CD4-positive, alpha-beta T cell treated with Interleukin-15 for 4 hours (primary cell): ENCODE measurements around the gene NPIPA3.
"Not testable (repeated sequence)": the region's sequence is repeated elsewhere in the genome, so short reads cannot be mapped to it uniquely, and the experiment has no call there.

Experiments
- DNase-seq: peaks from one replicate; pipeline ENCODE4 v3.0.0-alpha.2; 2020; ENCODE audit warnings: low spot score

Gene NPIPA3

GRCh38 chr16:14703156-14704011 lies at the start of gene NPIPA3:
Gene NPIPA3, plus strand, starts transcription at chr16:14703411. Its CDS starts 5,533 bp downstream, at chr16:14708944.
- DNase-seq: not testable (repeated sequence)

- no peak for DNase-seq
Measured at GRCh38 chr16:14658063-14658462, 45.1 kb upstream of the NPIPA3 start.

DNA sequence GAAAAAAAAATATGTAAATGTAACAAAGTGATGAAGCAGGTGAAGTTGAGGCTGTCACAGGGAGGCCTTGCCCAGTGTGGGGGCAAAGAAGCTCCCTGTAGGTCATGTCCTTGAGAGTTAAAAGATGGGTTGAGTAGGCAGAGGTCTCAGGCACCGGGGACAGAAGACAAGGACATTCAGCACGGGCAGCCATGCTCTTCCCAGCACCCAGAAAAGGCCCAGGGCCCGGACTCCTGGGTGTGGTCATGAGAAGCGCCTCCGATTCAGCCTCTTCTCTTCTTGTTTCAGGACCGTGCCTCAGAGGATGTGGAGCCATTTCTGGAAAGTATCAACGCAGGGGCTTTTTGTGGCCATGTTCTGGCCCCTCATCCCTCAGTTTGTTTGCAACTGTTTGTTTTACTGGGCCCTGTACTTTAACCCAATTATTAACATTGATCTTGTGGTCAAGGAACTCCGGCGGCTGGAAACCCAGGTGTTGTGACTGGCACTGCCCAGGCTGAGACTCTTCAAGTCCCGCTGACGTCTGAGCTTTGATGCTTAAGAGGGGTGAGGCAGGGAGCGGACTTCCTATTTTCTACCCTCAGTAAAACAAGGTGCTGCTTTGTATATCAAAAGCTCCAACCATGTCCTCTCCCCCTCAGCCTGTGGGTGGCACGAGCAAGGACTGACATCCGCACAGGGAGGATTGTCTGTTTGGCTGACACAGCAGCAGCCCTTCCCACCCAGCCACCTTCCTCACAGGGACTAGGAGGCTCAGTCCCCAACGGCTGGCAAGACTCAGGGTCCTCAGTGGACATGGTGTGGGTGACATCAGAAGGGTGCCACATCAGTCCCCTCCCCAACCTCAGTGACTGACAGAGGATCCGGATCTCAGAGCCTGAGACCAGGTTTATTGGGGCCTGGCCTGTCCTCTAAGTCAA lies 35.6 kb upstream of the NPIPA3 start:
- no peak for DNase-seq

DNA sequence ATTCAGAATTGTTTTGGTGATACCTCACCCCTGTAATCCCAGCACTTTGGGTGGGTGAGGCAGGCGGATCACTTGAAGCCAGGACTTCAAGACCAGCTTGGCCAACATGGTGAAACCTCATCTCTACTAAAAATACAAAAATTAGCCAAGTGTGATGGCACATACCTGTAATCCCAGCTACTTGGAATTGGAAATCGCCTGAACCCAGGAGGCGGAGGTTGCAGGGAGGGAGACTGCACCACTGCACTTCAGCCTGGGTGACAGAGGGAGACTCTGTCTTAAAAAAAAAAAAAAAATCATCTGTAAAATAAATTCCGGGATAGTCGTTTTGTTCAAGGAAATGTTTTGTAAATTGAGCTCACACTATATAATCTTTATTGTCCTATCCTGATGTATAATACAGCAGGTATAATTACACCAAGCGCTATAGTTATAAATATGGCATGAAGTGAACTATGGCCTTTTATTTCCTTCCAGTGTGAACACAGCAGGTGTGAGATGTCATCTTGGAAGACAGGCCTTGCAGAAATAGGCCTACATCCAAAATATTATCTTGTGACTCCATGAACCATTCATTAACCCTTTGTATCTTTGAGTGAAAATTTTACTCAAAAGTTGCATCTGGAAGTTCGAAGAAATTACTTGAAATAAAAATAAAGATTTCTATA lies 34.5 kb upstream of the NPIPA3 start:
- DNase-seq: no peak

- DNase-seq: no peak
Measured at GRCh38 chr16:14669776-14670175, 33.4 kb upstream of the NPIPA3 start.

GRCh38 chr16:14672403-14672971 lies 30.7 kb upstream of the NPIPA3 start:
- DNase-seq: no peak

GRCh38 chr16:14676633-14677032 lies 26.6 kb upstream of the NPIPA3 start:
- no peak for DNase-seq

DNA sequence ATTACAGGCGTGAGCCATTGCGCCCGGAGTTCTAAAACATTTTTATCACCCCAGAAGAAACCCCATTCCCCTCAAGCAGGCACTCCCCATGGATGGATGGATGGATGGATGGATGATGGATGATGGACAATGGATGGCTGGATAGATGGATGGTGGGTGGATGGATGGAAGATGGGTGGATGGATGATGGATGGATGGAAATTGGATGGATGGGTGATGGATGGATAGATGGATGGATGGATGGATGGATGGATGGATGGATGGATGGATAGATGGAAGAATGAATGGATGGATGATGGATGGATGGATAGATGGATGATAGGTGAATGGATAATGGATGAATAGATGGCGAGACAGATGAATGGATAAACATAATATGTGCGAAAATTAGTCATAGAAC lies 25.6 kb upstream of the NPIPA3 start:
- no peak for DNase-seq

DNA sequence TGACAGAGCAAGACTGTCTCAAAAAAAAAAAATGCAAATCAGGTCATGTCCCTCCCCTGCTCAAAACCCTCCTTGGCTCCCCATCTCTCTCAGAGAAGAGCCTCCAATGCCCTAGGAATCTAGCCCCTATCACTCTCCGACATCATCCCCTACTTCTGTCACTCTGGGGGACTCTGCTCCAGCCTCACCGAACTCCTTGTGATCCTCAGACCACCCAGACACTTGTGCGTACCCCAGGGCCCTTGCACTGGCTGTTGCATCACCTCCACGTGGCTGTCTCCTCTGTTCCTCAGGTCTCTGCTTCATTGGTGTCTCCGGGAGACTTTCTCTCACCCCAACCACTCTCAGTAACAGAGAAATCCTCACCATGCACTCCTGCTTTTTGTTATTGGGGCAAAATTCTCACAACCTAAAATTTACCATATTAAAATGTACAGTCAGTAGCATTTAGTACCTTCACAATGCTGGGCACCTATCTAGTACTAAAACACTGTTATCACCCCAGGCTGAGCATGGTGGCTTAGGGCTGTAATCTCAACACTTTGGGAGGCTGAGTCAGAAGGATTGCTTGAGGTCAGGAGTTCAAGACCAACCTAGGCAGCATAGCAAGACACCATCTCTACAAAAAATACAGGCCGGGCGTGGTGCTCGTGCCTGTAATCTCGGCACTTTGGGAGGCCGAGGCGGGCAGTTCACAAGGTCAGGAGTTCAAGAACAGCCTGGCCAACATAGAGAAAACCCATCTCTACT lies 24.3 kb upstream of the NPIPA3 start:
- DNase-seq: no peak

GRCh38 chr16:14680396-14680795 lies 22.8 kb upstream of the NPIPA3 start:
- not testable (repeated sequence) for DNase-seq

GRCh38 chr16:14681115-14681514 lies 22.1 kb upstream of the NPIPA3 start:
- DNase-seq: no peak

DNA sequence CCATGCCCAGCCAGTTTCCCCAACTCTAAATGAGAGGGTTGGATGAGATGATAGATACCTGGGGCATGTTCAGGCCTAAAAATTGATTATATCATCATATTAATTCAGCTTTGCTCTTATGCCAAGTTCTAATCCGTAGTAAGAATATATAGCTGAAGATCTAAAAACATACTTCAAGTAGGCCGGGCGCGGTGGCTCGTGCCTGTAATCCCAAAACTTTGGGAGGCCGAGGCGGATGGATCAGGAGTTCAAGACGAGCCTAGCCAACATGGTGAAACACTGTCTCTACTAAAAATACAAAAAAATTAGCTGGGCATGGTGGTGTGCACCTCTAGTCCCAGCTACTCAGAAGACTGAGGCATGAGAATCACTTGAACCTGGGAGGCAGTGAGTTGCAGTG lies 21.1 kb upstream of the NPIPA3 start:
- no peak for DNase-seq

GRCh38 chr16:14685870-14686793 lies 17.1 kb upstream of the NPIPA3 start:
- DNase-seq: not testable (repeated sequence)

- not testable (repeated sequence) for DNase-seq
Measured at GRCh38 chr16:14694129-14694528, 9.1 kb upstream of the NPIPA3 start, which contains the start of gene PLA2G10. Gene PLA2G10, minus strand, starts transcription at chr16:14694308. Its CDS starts 79 bp downstream, at chr16:14694229.

DNA sequence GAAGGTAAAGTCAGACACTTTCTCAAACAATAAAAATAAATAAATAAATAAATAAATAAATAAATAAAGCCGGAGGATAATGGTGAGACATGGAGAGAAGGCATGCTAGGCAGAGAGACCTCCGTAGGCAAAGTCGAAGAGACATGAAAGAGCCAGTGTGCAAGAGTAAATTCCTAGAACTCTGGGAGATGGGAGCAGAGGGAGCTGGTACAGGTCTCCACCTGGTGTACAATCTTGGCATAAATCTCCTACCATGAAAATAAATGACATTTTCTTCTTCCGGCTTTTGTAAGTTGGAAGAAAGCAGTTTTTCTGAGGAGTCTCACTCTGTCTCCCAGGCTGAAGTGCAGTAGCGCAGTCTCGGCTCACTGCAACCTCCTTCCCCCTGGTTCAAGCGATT lies 1.4 kb upstream of the NPIPA3 start:
- not testable (repeated sequence) for DNase-seq

DNA sequence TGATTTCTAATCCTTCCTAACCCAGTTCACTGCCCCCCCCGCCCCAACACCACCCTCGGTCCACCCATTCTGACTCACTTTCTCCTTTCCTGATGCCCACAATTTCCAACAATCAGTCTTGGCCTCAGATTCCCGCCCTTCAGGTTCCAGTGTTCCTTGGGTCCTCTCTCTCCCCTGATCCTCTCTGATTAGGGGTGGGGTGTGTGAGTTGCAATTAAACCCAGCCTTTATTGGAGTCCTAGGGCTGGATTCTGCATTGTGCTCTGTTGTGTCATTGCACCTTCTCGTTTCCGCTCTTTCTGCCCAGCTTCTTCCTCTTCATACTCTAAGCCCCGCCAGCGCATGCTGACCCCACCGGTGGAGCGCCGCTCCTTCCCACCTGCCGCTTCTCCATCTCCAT lies 539 bp upstream of the NPIPA3 start:
- DNase-seq: not testable (repeated sequence)

GRCh38 chr16:14733233-14733632 lies 30.0 kb downstream of the NPIPA3 start:
- DNase-seq: not testable (repeated sequence)

GRCh38 chr16:14740832-14741385 lies 37.7 kb downstream of the NPIPA3 start:
- DNase-seq: not testable (repeated sequence)

DNA sequence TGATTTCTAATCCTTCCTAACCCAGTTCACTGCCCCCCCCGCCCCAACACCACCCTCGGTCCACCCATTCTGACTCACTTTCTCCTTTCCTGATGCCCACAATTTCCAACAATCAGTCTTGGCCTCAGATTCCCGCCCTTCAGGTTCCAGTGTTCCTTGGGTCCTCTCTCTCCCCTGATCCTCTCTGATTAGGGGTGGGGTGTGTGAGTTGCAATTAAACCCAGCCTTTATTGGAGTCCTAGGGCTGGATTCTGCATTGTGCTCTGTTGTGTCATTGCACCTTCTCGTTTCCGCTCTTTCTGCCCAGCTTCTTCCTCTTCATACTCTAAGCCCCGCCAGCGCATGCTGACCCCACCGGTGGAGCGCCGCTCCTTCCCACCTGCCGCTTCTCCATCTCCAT lies 38.6 kb downstream of the NPIPA3 start:
- not testable (repeated sequence) for DNase-seq
